Activated T-cell treated with anti-CD3 and anti-CD28 coated beads for 24 hours (primary cell): ENCODE measurements around the gene NOXA1.

Source experiments
- DNase-seq: peaks from one replicate; pipeline ENCODE4 v3.0.0-alpha.2; 2020; ENCODE audit warnings: low read depth

NOXA1 gene

GRCh38 chr9:137387891-137388560 lies 35.2 kb upstream of the NOXA1 start:
- DNase-seq, result no peak

- DNase-seq, result no peak
These were observed 34.4 kb upstream of the NOXA1 start for GRCh38 chr9:137388589-137389427.

- no peak for DNase-seq
These were observed 33.8 kb upstream of the NOXA1 start for GRCh38 chr9:137389428-137389746.

- no peak for DNase-seq
These were observed 32.4 kb upstream of the NOXA1 start for GRCh38 chr9:137390553-137391410.

GRCh38 chr9:137391411-137391754 lies 31.8 kb upstream of the NOXA1 start:
- DNase-seq, result no peak

- no peak for DNase-seq
These were observed 30.8 kb upstream of the NOXA1 start for GRCh38 chr9:137392232-137393007.

- DNase-seq, result no peak
These were observed 29.7 kb upstream of the NOXA1 start for GRCh38 chr9:137393176-137394150.

GRCh38 chr9:137394866-137395665 lies 28.1 kb upstream of the NOXA1 start:
- no peak for DNase-seq

GRCh38 chr9:137395666-137396010 lies 27.6 kb upstream of the NOXA1 start:
- no peak for DNase-seq

GRCh38 chr9:137396227-137396626 lies 27.0 kb upstream of the NOXA1 start:
- DNase-seq, result no peak

GRCh38 chr9:137396634-137397367 lies 26.4 kb upstream of the NOXA1 start:
- no peak for DNase-seq

GRCh38 chr9:137397675-137398423 lies 25.3 kb upstream of the NOXA1 start:
- peak; percentile 15 for DNase-seq

- no peak for DNase-seq
These were observed 24.4 kb upstream of the NOXA1 start for GRCh38 chr9:137398561-137399468.

- DNase-seq, result no peak
These were observed 20.4 kb upstream of the NOXA1 start for GRCh38 chr9:137402746-137403145.

- no peak for DNase-seq
These were observed 19.9 kb upstream of the NOXA1 start for GRCh38 chr9:137403269-137403668.

GRCh38 chr9:137404961-137405567 lies 18.1 kb upstream of the NOXA1 start:
- DNase-seq, result no peak

GRCh38 chr9:137405677-137406081 lies 17.5 kb upstream of the NOXA1 start:
- no peak for DNase-seq
